Mucosa of descending colon (tissue), 3 donors: Measurements from ENCODE around the gene PARVB. TPM values are rescaled to one million over a fixed set of nuclear protein-coding genes. Genes with fewer than 3 reads are reported as not detected.

Experiments
- ATAC-seq: fragments of 200-7000 bp; cut with Tn5 transposase; one replicate; pipeline ENCODE4 v1.9.1; 2020; ENCODE audit warnings: mild to moderate bottlenecking, moderate library complexity
- DNase-seq, 3 donors: peaks; one replicate each; pipeline ENCODE4 v3.0.0-alpha.2; 2020
- H3K36me3 ChIP-seq: fragments of 200-600 bp; one replicate; pipeline ENCODE4 v1.8.0; 2021; ENCODE audit warnings: low read depth, mild to moderate bottlenecking
- H3K4me1 ChIP-seq: fragments of 200-600 bp; one replicate; pipeline ENCODE4 v1.8.0; 2021; ENCODE audit warnings: low read depth, mild to moderate bottlenecking
- H3K4me3 ChIP-seq: fragments of 200-600 bp; one replicate; pipeline ENCODE4 v1.8.0; 2021; ENCODE audit warnings: mild to moderate bottlenecking
- H3K9me3 ChIP-seq: fragments of 200-600 bp; one replicate; pipeline ENCODE4 v1.8.0; 2021; ENCODE audit warnings: mild to moderate bottlenecking
- intact Hi-C, 2 donors: fragments of 100-400 bp; cut with DNase I in 1 of 2; cut with micrococcal nuclease in 1 of 2; formaldehyde crosslinking; loops; one replicate each; pipeline versions ENCODE4 v1.11.0 to v1.11.1; 2022; cut with DNase I, micrococcal nuclease
- total RNA-seq, 3 donors: library from RNA; stranded (reverse); fragmentation: NEBNext Ultra II Directional in 2 of 3; extraction: Animal tissue kit (Norgen Biotek cat#: 25700) in 2 of 3; gene quantifications; one replicate each; pipeline versions ENCODE4 v1.2.1 to v1.2.4, GENCODE V29; 2021 to 2023
- TF ChIP-seq, protein P1 (sequence below): fragments of 200-600 bp; IDR thresholded peaks from one replicate; pipeline ENCODE4 v1.8.0; 2022; ENCODE audit warnings: antibody characterized with exemption, mild to moderate bottlenecking
- donor health status: DM: no; HTN: no; CAD: no; lungs with moderate emphysema.
- donor health status: DM: no; HTN: no; CAD: no.
- donor health status: DM: no; HTN: yes; CAD: no.

Gene PARVB
- total RNA-seq, 3 donors from 2014 or later = 5.2 to 35.7 (median 14.9) TPM

DNA sequence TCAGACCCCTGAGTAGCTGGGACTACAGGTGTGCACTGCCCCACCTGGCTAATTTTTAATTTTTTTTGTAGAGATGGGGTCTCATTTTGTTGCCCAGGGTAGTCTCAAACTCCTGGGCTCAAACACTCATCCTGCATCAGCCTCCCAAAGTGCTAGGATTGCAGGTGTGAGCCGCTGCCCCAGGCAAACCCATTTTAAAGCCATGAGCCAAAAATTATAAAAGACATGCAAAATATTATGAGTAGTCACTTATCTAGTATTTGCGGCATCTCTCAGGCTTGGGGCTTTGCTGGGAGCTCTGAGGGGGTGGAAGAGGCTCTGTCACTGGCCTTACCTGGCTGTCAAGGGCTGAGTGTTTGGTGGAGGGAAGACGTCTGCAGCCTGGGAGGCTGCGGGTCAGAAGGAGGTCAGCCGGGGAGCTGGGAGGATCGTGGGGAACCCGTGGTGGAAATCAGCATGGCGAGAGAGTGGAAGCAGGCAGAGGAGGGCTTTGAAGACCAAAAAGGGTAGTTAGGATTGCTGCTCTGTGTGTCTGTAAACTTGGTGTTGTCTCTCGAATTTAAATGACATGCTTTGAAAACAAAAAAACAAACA lies 87.6 kb downstream of the PARVB start:
- Histone ChIP-seq H3K4me1 (no peaks in the 10 kb centered on the region), H3K9me3 (no peaks in the 10 kb centered on the region), H3K4me3 (no peak overlapping the region), H3K36me3 (no peaks in the 10 kb centered on the region)
- TF ChIP-seq, protein P1, sequence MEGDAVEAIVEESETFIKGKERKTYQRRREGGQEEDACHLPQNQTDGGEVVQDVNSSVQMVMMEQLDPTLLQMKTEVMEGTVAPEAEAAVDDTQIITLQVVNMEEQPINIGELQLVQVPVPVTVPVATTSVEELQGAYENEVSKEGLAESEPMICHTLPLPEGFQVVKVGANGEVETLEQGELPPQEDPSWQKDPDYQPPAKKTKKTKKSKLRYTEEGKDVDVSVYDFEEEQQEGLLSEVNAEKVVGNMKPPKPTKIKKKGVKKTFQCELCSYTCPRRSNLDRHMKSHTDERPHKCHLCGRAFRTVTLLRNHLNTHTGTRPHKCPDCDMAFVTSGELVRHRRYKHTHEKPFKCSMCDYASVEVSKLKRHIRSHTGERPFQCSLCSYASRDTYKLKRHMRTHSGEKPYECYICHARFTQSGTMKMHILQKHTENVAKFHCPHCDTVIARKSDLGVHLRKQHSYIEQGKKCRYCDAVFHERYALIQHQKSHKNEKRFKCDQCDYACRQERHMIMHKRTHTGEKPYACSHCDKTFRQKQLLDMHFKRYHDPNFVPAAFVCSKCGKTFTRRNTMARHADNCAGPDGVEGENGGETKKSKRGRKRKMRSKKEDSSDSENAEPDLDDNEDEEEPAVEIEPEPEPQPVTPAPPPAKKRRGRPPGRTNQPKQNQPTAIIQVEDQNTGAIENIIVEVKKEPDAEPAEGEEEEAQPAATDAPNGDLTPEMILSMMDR = no peak
- intact Hi-C loops = no loop called here
- ATAC-seq = no peak
- no peak for DNase-seq

GRCh38 chr22:44112191-44112590 lies 88.1 kb downstream of the PARVB start:
- Histone ChIP-seq H3K4me3 (no peak overlapping the region), H3K4me1 (no peaks in the 10 kb centered on the region), H3K9me3 (no peaks in the 10 kb centered on the region), H3K36me3 (no peaks in the 10 kb centered on the region)
- DNase-seq (no peak), ATAC-seq (no peak)
- intact Hi-C loops = no loop called here
- TF ChIP-seq, protein P1 = no peak

GRCh38 chr22:44116331-44116730 lies 92.2 kb downstream of the PARVB start:
- H3K9me3 ChIP-seq = no peaks in the 10 kb centered on the region
- no peaks in the 10 kb centered on the region for H3K4me1 ChIP-seq
- H3K36me3 ChIP-seq = no peaks in the 10 kb centered on the region
- no peak overlapping the region for H3K4me3 ChIP-seq
- TF ChIP-seq, protein P1 = no peak
- DNase-seq (no peak), ATAC-seq (no peak)
- intact Hi-C loops = no loop called here

DNA sequence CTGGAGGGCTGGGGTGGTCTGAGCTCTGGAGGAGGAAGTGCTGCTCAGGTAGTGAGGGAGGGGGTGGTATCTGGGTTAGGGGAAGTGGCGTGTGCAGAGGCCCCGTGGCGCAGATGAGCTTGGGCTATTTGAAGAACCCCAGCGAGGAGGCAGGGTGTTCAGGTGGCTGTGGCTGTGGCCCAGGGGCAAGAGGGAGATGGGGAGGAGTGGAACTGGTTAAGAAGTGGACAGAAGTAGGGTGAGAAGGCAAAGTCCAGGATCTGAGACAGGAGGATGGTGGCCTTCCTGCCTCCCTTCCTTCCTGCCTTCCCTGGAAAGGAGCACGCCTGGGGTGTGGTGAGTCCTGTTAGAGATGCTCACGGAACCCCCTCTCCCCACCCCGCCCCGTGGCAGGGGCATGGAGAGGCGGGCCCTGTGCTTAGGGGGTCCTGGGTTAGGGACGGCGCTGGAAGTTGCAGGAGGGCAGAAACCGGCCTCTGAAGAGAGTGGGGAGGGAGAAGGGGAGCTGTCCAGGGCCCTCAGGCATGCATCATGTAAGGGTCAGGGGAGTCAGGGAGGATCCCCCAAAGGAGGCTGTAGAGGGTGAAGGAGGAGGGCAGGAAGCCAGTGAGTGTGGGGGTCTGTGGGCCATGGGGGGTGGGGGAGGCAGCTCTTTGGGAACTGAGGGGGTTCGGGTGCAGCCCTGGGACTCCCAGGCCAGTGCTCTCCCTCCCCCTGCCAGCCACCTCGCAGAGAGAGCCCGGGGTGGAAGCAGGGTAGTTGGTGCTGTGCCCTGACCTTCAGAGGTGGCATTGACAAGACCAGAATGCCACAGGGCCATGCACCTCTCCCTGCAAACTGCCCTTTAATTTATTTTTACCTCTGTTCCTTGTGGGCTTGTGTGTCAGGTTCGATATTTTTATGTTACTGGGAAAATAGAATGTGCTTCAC lies 92.9 kb downstream of the PARVB start:
- H3K4me1 ChIP-seq = no peaks in the 10 kb centered on the region
- intact Hi-C loops = no loop called here
- H3K4me3 ChIP-seq = no peak overlapping the region
- TF ChIP-seq, protein P1 = no peak
- no peaks in the 10 kb centered on the region for H3K9me3 ChIP-seq
- H3K36me3 ChIP-seq = no peaks in the 10 kb centered on the region
- ATAC-seq = no peak
- DNase-seq = no peak

DNA sequence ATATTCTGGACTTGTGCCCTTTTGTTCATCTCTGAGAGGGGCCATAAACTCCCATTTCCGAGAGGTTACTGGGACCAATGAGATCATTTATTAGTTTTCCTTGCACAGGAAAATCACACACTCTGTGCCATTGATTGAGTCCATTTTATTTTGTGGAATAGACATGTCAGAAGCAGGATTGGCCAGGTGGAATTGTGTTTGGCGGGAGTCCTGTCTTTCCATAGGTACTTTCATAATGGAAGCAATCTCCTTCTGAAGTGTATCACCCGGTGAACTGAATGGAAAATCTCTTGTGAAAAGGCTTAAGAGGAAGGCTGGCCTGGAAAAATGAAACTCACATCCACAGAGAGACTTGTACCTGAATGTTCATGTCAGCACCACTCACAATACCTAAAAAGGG lies 93.6 kb downstream of the PARVB start:
- TF ChIP-seq, protein P1 = no peak
- Histone ChIP-seq H3K9me3 (no peaks in the 10 kb centered on the region), H3K36me3 (no peaks in the 10 kb centered on the region), H3K4me1 (no peaks in the 10 kb centered on the region), H3K4me3 (no peak overlapping the region)
- DNase-seq = no peak
- ATAC-seq = no peak
- intact Hi-C loops = no loop called here
